OCI-LY3 (cell line): Measurements from ENCODE around the gene NAA15.

ENCODE experiments used
- H2AFZ ChIP-seq: fragments of 200-600, 300-600 bp; shearing (Covaris generic); 2 replicates; pipeline ENCODE4 v1.6.0; 2014; ENCODE audit warnings: antibody characterized with exemption, low read depth, low read length
- H3K27ac ChIP-seq: fragments of 200-600, 300-600 bp; sonication (generic); 2 replicates; pipeline ENCODE4 v1.5.1; 2014; ENCODE audit warnings: mild to moderate bottlenecking, low read length, moderate library complexity, mixed read lengths
- H3K27me3 ChIP-seq: fragments of 200-600, 300-600 bp; sonication (generic); 2 replicates; pipeline ENCODE4 v1.6.1; 2014; ENCODE audit warnings: low read depth, low read length, mixed read lengths
- H3K36me3 ChIP-seq: fragments of 200-600, 300-600 bp; sonication (generic); replicated peaks from 2 replicates; pipeline ENCODE3; 2014; ENCODE audit warnings: low read depth, low read length, mixed read lengths
- H3K4me1 ChIP-seq: fragments of 300-600, 200-600 bp; sonication (generic); 2 replicates; pipeline ENCODE4 v1.6.1; 2014; ENCODE audit warnings: low read length, mixed read lengths
- H3K4me2 ChIP-seq: fragments of 200-600, 300-600 bp; sonication (generic); 2 replicates; pipeline ENCODE4 v1.6.1; 2014; ENCODE audit warnings: low read length, mixed read lengths
- H3K4me3 ChIP-seq: fragments of 300-600, 200-600 bp; sonication (generic); 2 replicates; pipeline ENCODE4 v1.5.1; 2014; ENCODE audit warnings: antibody characterized with exemption, mild to moderate bottlenecking, low read length, moderate library complexity
- H3K79me2 ChIP-seq: fragments of 300-600, 200-600 bp; shearing (Covaris generic); 2 replicates; pipeline ENCODE4 v1.6.1; 2014; ENCODE audit warnings: mild to moderate bottlenecking, low read length, mixed read lengths
- H3K9ac ChIP-seq: fragments of 300-600, 200-600 bp; shearing (Covaris generic); 2 replicates; pipeline ENCODE4 v1.6.0; 2014; ENCODE audit warnings: mild to moderate bottlenecking, low read length, moderate library complexity
- H3K9me3 ChIP-seq: fragments of 200-600, 300-600 bp; shearing (Covaris generic); 2 replicates; pipeline ENCODE4 v1.6.1; 2014; ENCODE audit warnings: low read length, mixed read lengths; ENCODE audit not compliant: insufficient read depth
- H4K20me1 ChIP-seq: fragments of 200-600, 300-600 bp; sonication (generic); 2 replicates; pipeline ENCODE4 v1.6.1; 2016; ENCODE audit warnings: low read length, mixed read lengths; ENCODE audit not compliant: insufficient read depth
- EZH2phosphoT487 ChIP-seq: fragments of 200-600 bp; shearing (Covaris generic); IDR thresholded peaks from 2 replicates; pipeline ENCODE4 v1.6.1; 2018; ENCODE audit warnings: antibody characterized with exemption, mixed run types, low read depth
- TF ChIP-seq, protein P1 (sequence below): fragments of 200-600, 300-600 bp; sonication (generic); IDR thresholded peaks from 2 replicates; pipeline ENCODE4 v1.5.1; 2014; ENCODE audit warnings: antibody characterized with exemption, low read length, low read depth

Gene NAA15

DNA sequence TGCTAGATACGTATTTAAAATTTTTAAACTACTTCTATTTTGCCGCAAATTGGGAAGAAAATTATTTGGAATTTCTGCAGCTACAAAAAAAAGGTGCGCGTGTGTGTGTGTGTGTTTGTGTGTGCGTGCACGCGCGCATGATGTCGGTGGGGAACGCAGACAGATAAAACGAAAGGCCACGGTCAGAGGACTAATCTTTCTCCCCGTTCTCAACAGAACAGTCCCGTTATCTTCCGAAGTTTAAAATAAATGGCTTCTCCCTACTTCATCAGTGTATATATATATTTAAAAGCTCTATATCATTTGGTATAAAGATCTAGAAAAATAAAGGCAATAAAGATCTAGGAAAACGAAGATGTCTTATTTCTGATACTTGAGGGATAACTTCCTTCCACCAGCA lies 22.8 kb upstream of the NAA15 start:
- no peak overlapping the region for H3K4me3 ChIP-seq
- no peaks in the 10 kb centered on the region for H3K9me3 ChIP-seq
- peaks cover 6% of the 10 kb centered on the region; the same call in 1 of the 2 replicates for H3K4me1 ChIP-seq
- peaks cover 29% of the 10 kb centered on the region for H3K27me3 ChIP-seq
- H3K36me3 ChIP-seq: no peaks in the 10 kb centered on the region
- H3K9ac ChIP-seq: no peak overlapping the region
- no peak overlapping the region for H3K4me2 ChIP-seq
- no peak overlapping the region for H2AFZ ChIP-seq
- no peaks in the 10 kb centered on the region for H3K79me2 ChIP-seq
- no peak overlapping the region for H3K27ac ChIP-seq
- no peak for TF ChIP-seq EZH2phosphoT487
- TF ChIP-seq, protein P1, sequence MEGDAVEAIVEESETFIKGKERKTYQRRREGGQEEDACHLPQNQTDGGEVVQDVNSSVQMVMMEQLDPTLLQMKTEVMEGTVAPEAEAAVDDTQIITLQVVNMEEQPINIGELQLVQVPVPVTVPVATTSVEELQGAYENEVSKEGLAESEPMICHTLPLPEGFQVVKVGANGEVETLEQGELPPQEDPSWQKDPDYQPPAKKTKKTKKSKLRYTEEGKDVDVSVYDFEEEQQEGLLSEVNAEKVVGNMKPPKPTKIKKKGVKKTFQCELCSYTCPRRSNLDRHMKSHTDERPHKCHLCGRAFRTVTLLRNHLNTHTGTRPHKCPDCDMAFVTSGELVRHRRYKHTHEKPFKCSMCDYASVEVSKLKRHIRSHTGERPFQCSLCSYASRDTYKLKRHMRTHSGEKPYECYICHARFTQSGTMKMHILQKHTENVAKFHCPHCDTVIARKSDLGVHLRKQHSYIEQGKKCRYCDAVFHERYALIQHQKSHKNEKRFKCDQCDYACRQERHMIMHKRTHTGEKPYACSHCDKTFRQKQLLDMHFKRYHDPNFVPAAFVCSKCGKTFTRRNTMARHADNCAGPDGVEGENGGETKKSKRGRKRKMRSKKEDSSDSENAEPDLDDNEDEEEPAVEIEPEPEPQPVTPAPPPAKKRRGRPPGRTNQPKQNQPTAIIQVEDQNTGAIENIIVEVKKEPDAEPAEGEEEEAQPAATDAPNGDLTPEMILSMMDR: no peak
- no peaks in the 10 kb centered on the region for H4K20me1 ChIP-seq

DNA sequence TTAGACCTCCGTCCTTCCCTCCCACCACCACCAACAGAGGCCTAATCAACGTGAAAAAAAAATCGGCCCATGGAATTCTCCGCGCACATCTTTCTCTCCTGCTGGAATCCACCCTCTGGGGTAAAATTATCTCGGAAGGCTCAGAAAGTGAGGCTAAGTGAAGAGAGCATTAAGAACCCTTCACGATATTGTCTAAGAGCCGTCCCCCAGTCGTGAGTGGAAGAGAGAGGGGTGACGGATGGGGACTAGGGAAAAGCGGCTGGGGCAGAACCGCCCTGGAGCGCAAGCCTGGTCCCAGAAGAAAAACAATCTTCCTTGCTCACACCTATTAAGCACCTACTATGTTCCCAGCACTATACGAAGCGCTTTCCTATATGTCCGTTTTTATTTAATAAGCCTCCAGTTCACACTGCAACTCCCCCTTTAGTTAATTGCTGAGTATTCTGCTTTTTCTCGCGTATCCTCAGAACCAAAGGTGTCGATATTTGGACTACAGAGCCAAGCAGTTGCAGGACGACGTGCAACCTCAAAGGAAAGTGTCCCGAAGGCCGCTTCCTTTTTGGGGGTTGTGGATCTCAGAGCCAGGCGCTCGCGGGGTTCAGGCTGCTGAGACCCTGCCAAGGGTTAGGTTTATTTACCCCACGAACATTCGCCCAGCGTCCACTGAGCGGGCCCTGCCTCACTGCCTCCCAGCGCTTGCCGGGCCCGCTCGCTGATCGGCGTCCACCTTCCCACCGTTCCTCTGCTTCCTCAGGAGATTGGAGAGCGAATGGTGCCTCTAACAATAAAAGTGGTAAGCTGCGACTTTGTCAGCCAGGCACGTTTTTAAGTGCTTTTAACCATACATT lies 22.2 kb upstream of the NAA15 start:
- Histone ChIP-seq H3K27me3 (peaks cover 29% of the 10 kb centered on the region), H4K20me1 (no peaks in the 10 kb centered on the region), H3K4me3 (peak overlapping the region; percentile 70), H3K9ac (no peak overlapping the region), H3K27ac (no peak overlapping the region), H2AFZ (no peak overlapping the region), H3K36me3 (no peaks in the 10 kb centered on the region), H3K79me2 (no peaks in the 10 kb centered on the region), H3K9me3 (peaks cover 3% of the 10 kb centered on the region), H3K4me1 (peaks cover 6% of the 10 kb centered on the region; the same call in 1 of the 2 replicates), H3K4me2 (peak overlapping the region; percentile 60)
- TF ChIP-seq, protein P1: no peak
- TF ChIP-seq EZH2phosphoT487: no peak

DNA sequence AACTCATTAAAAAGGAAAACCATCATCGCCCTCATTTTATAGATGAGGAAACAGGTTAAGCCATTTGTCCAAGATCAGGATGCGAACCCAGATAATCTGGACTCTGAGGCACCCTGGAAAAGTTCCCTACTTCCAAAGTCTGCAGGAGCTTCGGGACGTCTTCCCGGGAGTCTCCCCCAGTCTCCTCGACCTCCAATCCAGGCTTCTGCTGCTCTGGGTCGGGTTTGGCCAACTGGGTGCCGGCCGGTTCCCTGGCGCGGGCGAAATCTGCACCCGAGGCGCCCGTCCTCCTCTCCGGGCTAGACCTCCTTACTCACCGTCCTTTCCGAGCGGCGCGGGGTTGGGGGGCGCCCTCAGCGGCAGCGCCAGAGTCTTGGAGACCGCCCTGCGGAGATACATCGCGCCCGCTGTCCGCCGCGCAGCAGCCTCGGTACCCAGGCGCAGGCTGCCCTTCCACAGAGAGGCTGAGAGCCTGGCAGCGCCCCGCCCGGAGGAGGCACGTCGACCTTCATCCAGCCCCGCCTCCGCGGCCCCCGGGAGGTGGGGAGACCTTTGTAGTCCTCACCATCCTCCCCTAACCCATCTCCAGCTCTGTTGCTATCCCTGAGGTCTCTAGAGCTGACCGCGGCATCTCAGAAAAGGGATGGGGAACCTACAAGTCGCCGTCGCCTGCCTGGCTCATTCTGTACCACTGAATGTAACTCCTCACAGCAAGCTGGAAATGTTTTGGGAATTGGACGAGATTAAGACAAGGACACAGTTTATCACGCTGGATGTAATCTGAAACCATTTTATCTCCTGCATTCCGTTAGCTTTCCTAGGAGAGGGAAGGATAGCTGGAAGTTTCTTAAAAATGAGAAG lies 21.3 kb upstream of the NAA15 start, which contains the start of gene MGARP:
Gene MGARP, minus strand, starts transcription at position 466 of the 861 bp plus-strand sequence. Its CDS starts 67 bp downstream, at position 399.
- Histone ChIP-seq H3K27ac (no peak within 1 kb of the TSS), H3K9ac (0 out of 2 replicates have a peak within 1 kb of the TSS, but pooled peaks have one; percentile 3), H3K79me2 (no peaks in the 10 kb centered on the region), H3K27me3 (peaks cover 29% of the 10 kb centered on the region), H3K9me3 (peaks cover 7% of the 10 kb centered on the region), H4K20me1 (no peaks in the 10 kb centered on the region), H3K4me3 (peak within 1 kb of the TSS; percentile 70), H3K4me2 (peak within 1 kb of the TSS; percentile 60), H2AFZ (0 out of 2 replicates have a peak within 1 kb of the TSS, but pooled peaks have one; percentile 12), H3K36me3 (peaks cover 4% of the 10 kb centered on the region), H3K4me1 (peaks cover 6% of the 10 kb centered on the region; the same call in 1 of the 2 replicates)
- TF ChIP-seq, protein P1: no peak
- TF ChIP-seq EZH2phosphoT487: no peak
